ENCODE measurements around the gene FBXO3. TPM values are rescaled to one million over a fixed set of nuclear protein-coding genes. Genes with fewer than 3 reads are reported as not detected.

FBXO3 gene
- total RNA-seq, 4 donors from 2014 or later, result 26.5 to 49.2 (median 43.8) TPM

GRCh38 chr11:33736148-33736812, 38.0 kb downstream of the FBXO3 start, which contains the start of gene CD59:
Gene CD59, minus strand, starts transcription at chr11:33736423. Its CDS starts 13,978 bp downstream, at chr11:33722445.
- peaks cover 26 to 55% (median 50%) of the 10 kb centered on the region in 4 donors for H3K4me1 ChIP-seq
- no peaks in the 10 kb centered on the region for H3K27me3 ChIP-seq
- peak within 1 kb of the TSS; percentile 81 to 93 (median 87) for H3K4me3 ChIP-seq
- TF ChIP-seq POLR2A (IDR thresholded peaks at IDR 0.05; ENCODE audit: low read depth) (peak; percentile 92), CTCF (IDR thresholded peaks at IDR 0.05) (peak in 1 of 3 experiments; percentile 6), POLR2AphosphoS5 (IDR thresholded peaks at IDR 0.05) (peak; percentile 98), EP300 (IDR thresholded peaks at IDR 0.05) (no peak)
- peak; percentile 98 for DNase-seq (ENCODE audit: extremely low spot score)
- peaks cover 0 to 10% (median 4%) of the 10 kb centered on the region in 4 donors for H3K36me3 ChIP-seq
- no peaks in the 10 kb centered on the region for H3K9me3 ChIP-seq
- intact Hi-C loops (cut with DNase I), result no loop called here
- peak within 1 kb of the TSS; percentile 93 to 95 (median 94) for H3K27ac ChIP-seq (replicated peaks in 1 of 4)
- WGBS, result 3% methylated on average over 19 of the region's 48 CpGs

GRCh38 chr11:33735271-33736147, 38.8 kb downstream of the FBXO3 start:
- Histone ChIP-seq H3K4me3 (peak overlapping the region; percentile 81 to 93 (median 87)), H3K4me1 (peaks cover 34 to 61% (median 58%) of the 10 kb centered on the region in 4 donors), H3K27ac (replicated peaks in 1 of 4) (peak overlapping the region; percentile 93 to 95 (median 94)), H3K36me3 (peaks cover 0 to 10% (median 4%) of the 10 kb centered on the region in 4 donors), H3K27me3 (no peaks in the 10 kb centered on the region), H3K9me3 (no peaks in the 10 kb centered on the region)
- DNase-seq (ENCODE audit: extremely low spot score), result no peak
- intact Hi-C loops (cut with DNase I), result no loop called here
- TF ChIP-seq POLR2A (IDR thresholded peaks at IDR 0.05; ENCODE audit: low read depth) (no peak), CTCF (IDR thresholded peaks at IDR 0.05) (no peak), EP300 (IDR thresholded peaks at IDR 0.05) (no peak), POLR2AphosphoS5 (IDR thresholded peaks at IDR 0.05) (peak in 1 of 2 donors; percentile 1)
- WGBS, result 3% methylated on average over 45 of the region's 53 CpGs

- H3K4me1 ChIP-seq, result peaks cover 41 to 68% (median 67%) of the 10 kb centered on the region in 4 donors
- intact Hi-C loops (cut with DNase I), result loop anchor here (5.0 kb wide), 1 partner anchor 37 kb away; no protein-coding TSS in a partner anchor
These were observed 39.7 kb downstream of the FBXO3 start for GRCh38 chr11:33734441-33735270.

More at GRCh38 chr11:33734441-33735270, 39.7 kb downstream of the FBXO3 start:
- H3K36me3 ChIP-seq, result peaks cover 0 to 15% (median 4%) of the 10 kb centered on the region in 4 donors
- DNase-seq (ENCODE audit: extremely low spot score), result no peak
- WGBS, result 8% methylated on average over 14 of the region's 15 CpGs
- H3K4me3 ChIP-seq, result peak overlapping the region; percentile 81 to 93 (median 87)
- TF ChIP-seq POLR2AphosphoS5 (IDR thresholded peaks at IDR 0.05) (peak; percentile 43 to 67), CTCF (IDR thresholded peaks at IDR 0.05) (no peak)
- H3K27ac ChIP-seq (replicated peaks in 1 of 4), result peak overlapping the region; percentile 93 to 95 (median 94)
- no peaks in the 10 kb centered on the region for H3K27me3 ChIP-seq
- H3K9me3 ChIP-seq, result no peaks in the 10 kb centered on the region
